ENCODE results near the gene CENPW.

CENPW gene

DNA sequence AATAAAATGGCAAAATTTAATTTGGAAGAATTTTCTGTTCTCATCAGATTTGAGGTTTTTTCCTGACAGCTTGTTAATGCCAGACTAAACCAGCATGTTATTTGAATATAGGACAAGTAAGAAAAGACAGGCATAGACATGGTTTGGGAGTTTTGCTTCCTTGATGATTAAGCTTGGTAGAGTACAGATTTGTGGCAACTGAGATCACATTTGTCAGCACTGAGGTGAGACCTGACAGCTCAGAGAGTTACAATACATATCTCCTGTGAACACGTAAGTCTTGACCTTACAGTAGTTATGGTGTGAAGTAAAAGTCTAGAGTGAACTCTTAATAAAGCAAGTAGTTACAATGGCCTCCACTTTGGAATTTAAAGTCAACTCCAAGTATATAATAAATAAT is 34.5 kb downstream of the CENPW start:
- peak; percentile 30 for DNase-seq (ENCODE audit: low spot score)

DNA sequence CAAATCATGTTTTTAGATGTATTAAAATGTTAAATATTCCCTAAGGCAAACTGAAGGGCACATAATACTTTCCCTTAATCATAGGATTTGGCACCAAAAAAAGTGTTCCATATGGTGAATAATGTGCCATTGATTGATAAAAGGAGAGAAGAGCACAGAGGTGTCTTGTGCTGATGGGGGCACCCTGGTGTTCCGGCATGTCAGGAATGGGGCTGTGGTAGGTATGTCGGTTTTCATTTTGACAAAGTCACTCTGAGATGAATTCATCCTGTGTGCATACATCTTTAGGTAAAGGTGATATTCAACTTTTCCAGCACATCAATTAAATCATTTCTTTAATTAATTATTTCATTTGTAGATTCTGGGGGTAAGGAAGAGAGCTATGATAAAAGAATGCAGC is 36.8 kb downstream of the CENPW start:
- DNase-seq (ENCODE audit: low spot score), result no peak

DNA sequence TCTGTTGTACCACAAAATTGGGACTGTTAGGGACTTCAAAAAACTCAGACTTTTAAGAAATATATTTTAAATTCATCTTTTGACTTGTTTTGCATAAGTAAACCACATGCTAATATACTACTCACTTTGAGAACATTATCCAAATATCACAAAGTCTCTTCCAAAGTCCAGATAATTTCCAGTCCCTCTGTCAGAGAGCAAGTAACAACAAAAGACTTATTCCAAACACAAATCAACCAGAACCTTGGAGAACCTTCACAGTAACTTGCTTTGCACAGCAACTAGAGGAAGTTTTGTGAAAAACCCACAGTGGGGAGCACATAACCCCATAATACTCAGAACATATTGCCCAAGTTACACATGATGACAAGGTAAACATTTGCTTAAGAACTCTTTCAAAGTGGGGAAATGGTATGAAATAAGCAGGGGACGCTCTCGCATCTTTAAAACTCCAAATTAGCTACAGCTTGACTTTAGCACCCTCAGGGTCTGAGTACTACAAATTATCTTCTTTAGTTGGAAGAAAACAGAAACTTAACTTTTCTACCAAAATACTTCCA is 37.8 kb downstream of the CENPW start:
- DNase-seq (ENCODE audit: low spot score), result no peak

DNA sequence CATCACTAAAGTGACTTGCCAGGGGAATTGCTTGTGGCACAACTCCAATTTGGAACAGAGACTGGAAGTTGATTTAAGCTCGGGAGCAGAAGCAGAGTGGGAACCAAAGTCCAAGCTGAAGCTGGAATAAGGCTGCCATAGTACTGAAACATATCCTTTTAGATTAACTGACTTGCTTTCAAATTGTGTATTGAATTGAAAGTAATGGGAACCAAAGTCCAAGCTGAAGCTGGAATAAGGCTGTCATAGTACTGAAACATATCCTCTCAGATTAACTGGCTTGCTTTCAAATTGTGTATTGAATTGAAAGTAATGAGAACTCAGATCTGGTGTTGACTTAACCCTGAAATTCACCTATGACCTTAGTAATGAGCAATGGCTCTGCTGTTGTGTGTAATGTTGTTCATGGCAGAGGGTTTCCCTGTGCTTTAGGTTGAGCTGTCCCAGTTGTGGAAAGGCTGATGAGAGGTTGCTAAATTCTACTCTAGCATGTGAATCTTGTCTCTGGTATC is 40.2 kb downstream of the CENPW start:
- no peak for DNase-seq (ENCODE audit: low spot score)

DNA sequence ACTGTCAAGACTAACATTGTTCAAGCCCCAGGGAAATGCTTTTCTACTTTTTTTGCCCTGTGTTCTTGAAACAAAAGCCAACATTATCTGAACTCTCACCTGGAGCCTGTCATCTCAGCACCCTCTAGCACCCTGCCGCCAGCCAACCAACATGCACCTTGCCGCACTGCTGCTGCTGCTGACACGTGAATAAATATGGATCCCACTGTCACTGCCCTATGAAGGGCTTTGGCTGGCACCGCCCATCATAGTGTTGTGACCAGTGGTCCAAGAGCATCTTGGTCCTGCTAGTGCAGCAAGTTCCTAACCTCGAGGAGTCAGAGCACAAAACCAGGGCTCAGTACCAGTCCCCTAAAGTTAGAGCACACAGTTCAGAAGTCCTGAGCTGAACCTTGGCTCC is 41.6 kb downstream of the CENPW start:
- DNase-seq (ENCODE audit: low spot score), result no peak

DNA sequence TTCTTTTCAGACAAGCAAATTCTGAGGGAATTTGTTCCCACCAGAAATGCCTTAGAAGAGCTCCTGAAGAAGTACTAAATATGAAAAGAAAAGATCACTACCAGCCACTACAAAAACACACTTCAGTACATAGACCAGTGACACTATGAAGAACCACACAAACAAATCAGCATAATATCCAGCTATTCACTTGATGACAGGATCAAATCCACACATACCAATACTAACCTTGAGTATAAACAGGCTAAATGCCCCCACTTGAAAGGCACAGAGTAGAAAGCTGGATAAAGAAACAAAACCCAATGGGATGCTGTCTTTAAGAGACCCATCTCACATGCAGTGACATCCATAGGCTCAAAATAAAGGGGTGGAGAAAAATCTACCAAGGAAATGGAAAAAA is 43.3 kb downstream of the CENPW start:
- no peak for DNase-seq (ENCODE audit: low spot score)

DNA sequence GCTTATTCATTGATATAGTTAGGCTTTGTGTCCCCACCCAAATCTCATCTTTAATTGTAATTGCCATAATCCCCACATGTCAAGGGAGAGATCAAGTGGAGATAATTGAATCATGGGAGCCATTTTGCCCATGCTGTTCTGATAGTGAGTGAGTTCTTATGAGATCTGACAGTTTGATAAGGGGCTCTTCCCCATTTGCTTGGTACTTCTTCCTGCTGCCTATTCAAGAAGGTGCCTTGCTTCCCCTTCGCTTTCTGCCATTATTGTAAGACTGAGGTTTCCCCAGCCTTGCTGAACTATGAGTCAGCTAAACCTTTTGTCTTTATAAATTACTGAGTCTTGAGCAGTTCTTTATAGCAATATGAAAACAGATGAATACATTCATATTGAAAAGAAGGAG is 45.6 kb downstream of the CENPW start:
- no peak for DNase-seq (ENCODE audit: low spot score)

DNA sequence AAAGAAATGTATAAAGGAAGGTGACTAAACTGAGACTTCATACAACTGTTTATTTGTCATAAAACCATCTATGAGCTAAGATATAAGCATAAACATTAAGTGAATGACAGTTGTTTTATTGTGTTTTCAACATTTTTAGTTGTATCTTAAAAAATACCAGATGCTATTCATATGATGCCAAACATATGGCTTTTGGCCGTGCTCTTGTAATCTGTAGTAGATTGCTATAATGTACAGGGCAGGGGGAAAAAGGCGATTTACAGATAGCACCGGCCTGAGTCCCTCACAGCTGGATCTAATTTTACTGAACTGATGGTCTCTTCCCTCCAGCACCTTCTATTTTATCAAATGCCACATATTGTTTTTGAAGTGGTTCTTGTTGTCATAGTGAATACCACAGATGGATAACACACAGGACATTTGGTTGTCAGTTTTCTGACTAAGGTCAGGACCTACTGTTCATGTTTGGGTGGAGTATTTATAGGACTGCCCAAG is 48.2 kb downstream of the CENPW start:
- DNase-seq (ENCODE audit: low spot score), result no peak

DNA sequence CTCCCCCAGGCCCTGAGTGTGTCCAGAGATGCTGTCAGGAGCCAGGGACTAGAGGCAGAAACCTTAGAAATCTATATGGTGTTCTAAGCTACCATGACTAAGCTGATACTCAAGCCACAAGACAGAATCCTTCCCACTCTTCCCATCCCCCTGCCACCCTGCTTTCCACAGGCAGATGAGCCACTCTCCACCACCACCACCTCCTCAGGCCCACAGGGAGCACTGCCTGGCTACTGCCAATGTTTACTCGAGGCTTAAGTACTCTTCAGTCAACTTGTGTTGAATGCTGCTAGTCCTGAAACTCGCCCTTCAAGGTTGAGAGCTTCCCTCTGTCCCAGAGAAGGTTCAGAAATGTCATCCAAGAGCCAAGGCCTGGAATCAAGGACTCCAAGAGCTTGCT is 56.2 kb downstream of the CENPW start:
- no peak for DNase-seq (ENCODE audit: low spot score)
